ENCODE data around the gene CTXND1.

- TF ChIP-seq CTCF (IDR thresholded peaks at IDR 0.05) (no peak), POLR2AphosphoS5 (IDR thresholded peaks at IDR 0.05) (no peak)
Observed at GRCh38 chr15:80177156-80177555, 74.9 kb downstream of the CTXND1 start.
